ENCODE results near the gene PTPN3. TPM values are rescaled to one million over a fixed set of nuclear protein-coding genes. Genes with fewer than 3 reads are reported as not detected.

PTPN3 gene
- total and polyA plus RNA-seq, 9 of the 15 experiments (the other 6 are each of a cell fraction or from before 2014, with no cell fraction given) = 0.02 TPM; not detected in 8

DNA sequence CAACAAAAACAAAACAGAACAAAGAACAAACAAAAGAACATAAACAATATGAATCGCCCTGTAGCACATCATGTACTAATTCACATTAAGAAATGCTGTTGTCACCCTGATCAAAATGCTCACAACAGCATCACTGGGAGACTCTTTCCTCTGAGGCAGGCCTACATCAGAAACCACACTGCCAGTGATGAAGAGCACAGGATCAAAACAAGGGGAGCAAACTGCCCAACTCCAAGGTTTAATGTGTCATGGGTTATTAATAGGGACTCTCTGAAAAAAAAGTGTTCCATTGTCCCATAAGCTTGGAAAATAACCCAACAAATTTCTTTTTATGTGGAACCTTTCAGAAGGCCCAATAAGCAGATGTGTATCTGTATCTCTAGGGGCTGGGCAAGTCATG lies 74.2 kb downstream of the PTPN3 start:
- Histone ChIP-seq H2AFZ (ENCODE audit: low read depth, low read length) (no peak overlapping the region), H3K4me1 (replicated peaks in 1 of 2; ENCODE audit: control insufficient read depth in 2 of 2, insufficient read depth in 2 of 2, low read length in 2 of 2) (no peaks in the 10 kb centered on the region), H3K9me3 (replicated peaks; ENCODE audit: control insufficient read depth, insufficient read depth, low read depth, low read length) (no peaks in the 10 kb centered on the region), H3K79me2 (ENCODE audit: control insufficient read depth, insufficient read depth, low read length) (no peaks in the 10 kb centered on the region), H3K27ac (ENCODE audit: extremely low read depth, low read depth, low read length) (no peak overlapping the region), H3K27me3 (ENCODE audit: control insufficient read depth in 2 of 2, insufficient read depth in 2 of 2, low read length in 2 of 2) (peaks cover 5 to 39% of the 10 kb centered on the region in 2 experiments), H3K9me1 (ENCODE audit: control insufficient read depth, insufficient read depth, low read length) (no peaks in the 10 kb centered on the region), H3K9ac (ENCODE audit: insufficient read depth in 1 of 2, low read depth in 2 of 2, low read length in 2 of 2) (no peak overlapping the region), H4K20me1 (replicated peaks; ENCODE audit: control insufficient read depth, insufficient read depth, low read length) (no peaks in the 10 kb centered on the region), H3K4me3 (no peak overlapping the region), H3K4me2 (ENCODE audit: insufficient read depth, low read length) (no peak overlapping the region), H3K36me3 (ENCODE audit: control insufficient read depth, insufficient read depth, low read length) (no peaks in the 10 kb centered on the region)
- no peak for TF ChIP-seq KAT7 (CRISPR knock-in tag; IDR thresholded peaks at IDR 0.05; ENCODE audit: borderline replicate concordance)
- TF ChIP-seq TFE3 (CRISPR knock-in tag; IDR thresholded peaks at IDR 0.05) = peak; percentile 55; the same call in 1 of the 2 replicates
- TF ChIP-seq XRCC4 (IDR thresholded peaks at IDR 0.05; ENCODE audit: extremely low read depth, insufficient read depth, insufficient read length) = no peak
- FAIRE-seq (no peak), ATAC-seq (no peak), DNase-seq (ENCODE audit: extremely low read depth in 1 of 4, low spot score in 3 of 4) (no peak)
- in situ Hi-C loops (cut with MboI) = no loop called here
- ChIA-PET POLR2A (no interaction called here), CTCF (ENCODE audit: low intra/inter-chr PET ratio) (no interaction called here)
- WGBS (ENCODE audit: insufficient coverage, low coverage, missing lambda C conversion rate) = 0% methylated on average over 1 of the region's 1 CpG
- BruUV-seq (replicated peaks) = no TSS peak
- intact Hi-C loops (cut with micrococcal nuclease) = no loop called here

- Histone ChIP-seq H3K79me2 (ENCODE audit: control insufficient read depth, insufficient read depth, low read length) (no peaks in the 10 kb centered on the region), H3K4me2 (ENCODE audit: insufficient read depth, low read length) (no peak overlapping the region), H3K9me3 (replicated peaks; ENCODE audit: control insufficient read depth, insufficient read depth, low read depth, low read length) (no peaks in the 10 kb centered on the region), H3K27ac (ENCODE audit: extremely low read depth, low read depth, low read length) (no peak overlapping the region), H2AFZ (ENCODE audit: low read depth, low read length) (no peak overlapping the region), H3K4me3 (no peak overlapping the region), H4K20me1 (replicated peaks; ENCODE audit: control insufficient read depth, insufficient read depth, low read length) (no peaks in the 10 kb centered on the region), H3K4me1 (replicated peaks in 1 of 2; ENCODE audit: control insufficient read depth in 2 of 2, insufficient read depth in 2 of 2, low read length in 2 of 2) (no peaks in the 10 kb centered on the region), H3K27me3 (ENCODE audit: control insufficient read depth in 2 of 2, insufficient read depth in 2 of 2, low read length in 2 of 2) (peaks cover 5 to 38% of the 10 kb centered on the region in 2 experiments; a peak in 4 of 5 replicates), H3K9me1 (ENCODE audit: control insufficient read depth, insufficient read depth, low read length) (no peaks in the 10 kb centered on the region), H3K36me3 (ENCODE audit: control insufficient read depth, insufficient read depth, low read length) (no peaks in the 10 kb centered on the region), H3K9ac (ENCODE audit: insufficient read depth in 1 of 2, low read depth in 2 of 2, low read length in 2 of 2) (no peak overlapping the region)
- FAIRE-seq (no peak), DNase-seq (ENCODE audit: extremely low read depth in 1 of 4, low spot score in 3 of 4) (peak in 1 of 4 experiments; percentile 22), ATAC-seq (no peak)
- under 1% methylated on average over 7 of the region's 7 CpGs for WGBS (ENCODE audit: insufficient coverage, low coverage, missing lambda C conversion rate)
- POLR2A ChIA-PET = no interaction called here
- CTCF ChIA-PET (ENCODE audit: low intra/inter-chr PET ratio) = no interaction called here
- BruUV-seq (replicated peaks) = no TSS peak
- in situ Hi-C loops (cut with MboI) (no loop called here), intact Hi-C loops (cut with micrococcal nuclease) (no loop called here)
- TF ChIP-seq PRPF4 (IDR thresholded peaks at IDR 0.05; ENCODE audit: insufficient read depth, low read depth, low read length, poor library complexity, severe bottlenecking) = no peak
- TF ChIP-seq HDAC2 (IDR thresholded peaks at IDR 0.05) = no peak
- TF ChIP-seq, protein P1, sequence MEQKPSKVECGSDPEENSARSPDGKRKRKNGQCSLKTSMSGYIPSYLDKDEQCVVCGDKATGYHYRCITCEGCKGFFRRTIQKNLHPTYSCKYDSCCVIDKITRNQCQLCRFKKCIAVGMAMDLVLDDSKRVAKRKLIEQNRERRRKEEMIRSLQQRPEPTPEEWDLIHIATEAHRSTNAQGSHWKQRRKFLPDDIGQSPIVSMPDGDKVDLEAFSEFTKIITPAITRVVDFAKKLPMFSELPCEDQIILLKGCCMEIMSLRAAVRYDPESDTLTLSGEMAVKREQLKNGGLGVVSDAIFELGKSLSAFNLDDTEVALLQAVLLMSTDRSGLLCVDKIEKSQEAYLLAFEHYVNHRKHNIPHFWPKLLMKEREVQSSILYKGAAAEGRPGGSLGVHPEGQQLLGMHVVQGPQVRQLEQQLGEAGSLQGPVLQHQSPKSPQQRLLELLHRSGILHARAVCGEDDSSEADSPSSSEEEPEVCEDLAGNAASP (IDR thresholded peaks at IDR 0.05) = no peak
- no peak for TF ChIP-seq PHF20 (IDR thresholded peaks at IDR 0.05; ENCODE audit: partially characterized antibody)
Observed at GRCh38 chr9:109422641-109423040, 75.5 kb downstream of the PTPN3 start.
